LNCAP (cell line): ENCODE data around the gene TGFB3.

Source experiments
- CTCF ChIP-seq: fragments of 450-650 bp; IDR thresholded peaks from 2 replicates; pipeline ENCODE4 v1.5.1; 2017; ENCODE audit warnings: mild to moderate bottlenecking

TGFB3 gene

GRCh38 chr14:76012354-76012753, 30.6 kb upstream of the TGFB3 start:
- TF ChIP-seq CTCF: no peak

- no peak for TF ChIP-seq CTCF
Measured at GRCh38 chr14:76011930-76012329, 30.1 kb upstream of the TGFB3 start.

DNA sequence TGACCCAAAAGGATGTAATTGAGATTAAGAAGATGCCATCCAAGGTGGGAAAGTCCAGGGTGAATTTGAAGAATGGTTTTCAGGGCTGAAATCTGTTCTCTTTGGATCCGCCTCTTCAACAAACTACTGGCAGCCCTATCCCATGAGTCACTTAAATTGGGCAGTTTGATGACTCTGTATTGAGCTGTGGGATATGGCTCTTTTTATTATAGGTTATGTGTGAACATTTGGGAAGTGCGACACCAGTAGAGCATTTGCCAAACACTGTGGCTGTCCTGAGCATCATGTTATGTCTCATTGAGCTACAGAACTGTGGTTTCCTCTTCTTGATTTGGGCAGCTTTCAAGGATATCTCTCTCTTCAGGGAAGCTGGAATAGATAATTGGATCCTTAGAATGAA, 26.1 kb upstream of the TGFB3 start:
- TF ChIP-seq CTCF: no peak

GRCh38 chr14:76007379-76007778, 25.6 kb upstream of the TGFB3 start:
- TF ChIP-seq CTCF: no peak

- no peak for TF ChIP-seq CTCF
Measured at GRCh38 chr14:76006253-76006652, 24.5 kb upstream of the TGFB3 start.

DNA sequence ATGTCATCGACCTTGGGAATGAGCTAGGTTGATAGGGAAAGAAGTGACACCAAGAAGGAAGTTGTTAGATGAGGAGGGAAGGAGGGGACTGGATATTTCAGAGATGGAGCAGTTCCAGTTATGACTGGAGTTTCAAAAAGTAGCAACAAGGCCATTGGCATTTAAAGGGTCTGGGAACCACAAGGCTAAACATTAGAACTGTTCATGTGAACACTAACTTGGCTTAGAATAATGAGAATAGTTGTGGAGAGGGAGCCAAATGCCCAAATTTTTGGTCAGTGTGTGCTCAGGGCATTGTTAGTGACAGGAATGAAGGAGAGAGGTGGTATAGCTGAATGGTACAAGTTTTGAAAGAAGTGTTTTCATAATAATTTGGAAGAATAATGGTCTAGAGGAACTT, 20.6 kb upstream of the TGFB3 start:
- no peak for TF ChIP-seq CTCF

GRCh38 chr14:75999511-76000190, 17.9 kb upstream of the TGFB3 start:
- TF ChIP-seq CTCF: no peak

- TF ChIP-seq CTCF: no peak
Measured at GRCh38 chr14:75996488-75996887, 14.7 kb upstream of the TGFB3 start.
